BE2C (cell line): ENCODE data around the gene CREB1.

ENCODE experiments used
- DNase-seq: peaks from one replicate; pipeline ENCODE4 v3.0.0-alpha.2; 2020
- H3K27me3 ChIP-seq: fragments of 250-450 bp; sonication (Bioruptor Pico); 2 replicates; pipeline ENCODE4 v1.5.1; 2020; ENCODE audit warnings: mild to moderate bottlenecking
- H3K36me3 ChIP-seq: fragments of 250-450 bp; sonication (Bioruptor Pico); 2 replicates; pipeline ENCODE4 v1.5.1; 2020; ENCODE audit warnings: mild to moderate bottlenecking
- H3K4me1 ChIP-seq: fragments of 250-450 bp; sonication (Bioruptor Pico); 2 replicates; pipeline ENCODE4 v1.5.1; 2020
- H3K4me3 ChIP-seq: 2 replicates; pipeline ENCODE4 v1.5.1; 2011; ENCODE audit warnings: low read depth, low read length
- H3K9me3 ChIP-seq: fragments of 250-450 bp; sonication (Bioruptor Pico); 2 replicates; pipeline ENCODE4 v1.5.1; 2020
- TF ChIP-seq, protein P1 (sequence below): IDR thresholded peaks from 2 replicates; pipeline ENCODE4 v1.5.1; 2012; ENCODE audit warnings: mild to moderate bottlenecking, low read depth, low read length

CREB1 gene

DNA sequence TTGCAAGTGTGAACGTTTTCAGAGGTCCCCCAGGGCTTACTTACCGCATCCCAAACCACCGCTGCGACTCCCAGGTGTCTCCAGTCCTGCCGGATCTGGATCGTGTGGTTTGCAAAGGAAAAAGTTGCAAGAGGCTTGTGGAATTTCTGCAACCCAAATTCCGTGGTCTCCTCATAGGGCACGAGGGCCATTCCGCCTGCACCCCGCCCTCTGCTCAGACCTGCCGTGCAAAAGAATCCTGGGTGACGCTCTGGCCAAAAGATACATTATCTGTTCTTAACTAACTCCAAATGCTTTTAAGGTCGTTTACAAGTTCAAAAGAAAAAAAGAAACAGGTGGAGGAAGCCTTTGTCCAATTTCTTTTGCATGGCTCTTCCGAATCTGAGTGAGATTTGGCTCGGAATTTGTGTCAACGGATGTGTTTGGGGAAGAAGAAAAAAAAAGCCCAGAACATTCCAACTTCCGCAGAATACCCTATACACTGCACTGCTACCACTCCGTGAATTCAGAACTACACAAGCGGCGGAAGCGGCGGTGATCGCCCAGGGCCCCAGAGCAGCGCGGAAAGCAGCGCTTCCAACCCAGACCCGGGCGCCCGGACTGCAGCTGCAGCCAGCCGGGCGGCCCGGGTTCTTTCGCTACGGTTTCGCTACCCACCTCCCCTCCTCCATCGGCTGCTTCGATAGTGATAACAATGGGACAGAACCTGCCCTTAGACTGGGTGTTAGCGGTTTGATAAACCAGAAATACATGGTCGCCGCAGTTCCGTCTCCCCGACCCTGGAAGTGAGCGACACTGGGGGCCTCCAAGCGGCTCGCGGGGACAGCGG, 94.6 kb downstream of the CREB1 start:
- Histone ChIP-seq H3K36me3 (peaks cover 30% of the 10 kb centered on the region), H3K9me3 (no peaks in the 10 kb centered on the region), H3K27me3 (no peaks in the 10 kb centered on the region), H3K4me1 (no peaks in the 10 kb centered on the region), H3K4me3 (peak overlapping the region; percentile 75)
- TF ChIP-seq, protein P1, sequence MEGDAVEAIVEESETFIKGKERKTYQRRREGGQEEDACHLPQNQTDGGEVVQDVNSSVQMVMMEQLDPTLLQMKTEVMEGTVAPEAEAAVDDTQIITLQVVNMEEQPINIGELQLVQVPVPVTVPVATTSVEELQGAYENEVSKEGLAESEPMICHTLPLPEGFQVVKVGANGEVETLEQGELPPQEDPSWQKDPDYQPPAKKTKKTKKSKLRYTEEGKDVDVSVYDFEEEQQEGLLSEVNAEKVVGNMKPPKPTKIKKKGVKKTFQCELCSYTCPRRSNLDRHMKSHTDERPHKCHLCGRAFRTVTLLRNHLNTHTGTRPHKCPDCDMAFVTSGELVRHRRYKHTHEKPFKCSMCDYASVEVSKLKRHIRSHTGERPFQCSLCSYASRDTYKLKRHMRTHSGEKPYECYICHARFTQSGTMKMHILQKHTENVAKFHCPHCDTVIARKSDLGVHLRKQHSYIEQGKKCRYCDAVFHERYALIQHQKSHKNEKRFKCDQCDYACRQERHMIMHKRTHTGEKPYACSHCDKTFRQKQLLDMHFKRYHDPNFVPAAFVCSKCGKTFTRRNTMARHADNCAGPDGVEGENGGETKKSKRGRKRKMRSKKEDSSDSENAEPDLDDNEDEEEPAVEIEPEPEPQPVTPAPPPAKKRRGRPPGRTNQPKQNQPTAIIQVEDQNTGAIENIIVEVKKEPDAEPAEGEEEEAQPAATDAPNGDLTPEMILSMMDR = no peak
- DNase-seq = peak; percentile 73

DNA sequence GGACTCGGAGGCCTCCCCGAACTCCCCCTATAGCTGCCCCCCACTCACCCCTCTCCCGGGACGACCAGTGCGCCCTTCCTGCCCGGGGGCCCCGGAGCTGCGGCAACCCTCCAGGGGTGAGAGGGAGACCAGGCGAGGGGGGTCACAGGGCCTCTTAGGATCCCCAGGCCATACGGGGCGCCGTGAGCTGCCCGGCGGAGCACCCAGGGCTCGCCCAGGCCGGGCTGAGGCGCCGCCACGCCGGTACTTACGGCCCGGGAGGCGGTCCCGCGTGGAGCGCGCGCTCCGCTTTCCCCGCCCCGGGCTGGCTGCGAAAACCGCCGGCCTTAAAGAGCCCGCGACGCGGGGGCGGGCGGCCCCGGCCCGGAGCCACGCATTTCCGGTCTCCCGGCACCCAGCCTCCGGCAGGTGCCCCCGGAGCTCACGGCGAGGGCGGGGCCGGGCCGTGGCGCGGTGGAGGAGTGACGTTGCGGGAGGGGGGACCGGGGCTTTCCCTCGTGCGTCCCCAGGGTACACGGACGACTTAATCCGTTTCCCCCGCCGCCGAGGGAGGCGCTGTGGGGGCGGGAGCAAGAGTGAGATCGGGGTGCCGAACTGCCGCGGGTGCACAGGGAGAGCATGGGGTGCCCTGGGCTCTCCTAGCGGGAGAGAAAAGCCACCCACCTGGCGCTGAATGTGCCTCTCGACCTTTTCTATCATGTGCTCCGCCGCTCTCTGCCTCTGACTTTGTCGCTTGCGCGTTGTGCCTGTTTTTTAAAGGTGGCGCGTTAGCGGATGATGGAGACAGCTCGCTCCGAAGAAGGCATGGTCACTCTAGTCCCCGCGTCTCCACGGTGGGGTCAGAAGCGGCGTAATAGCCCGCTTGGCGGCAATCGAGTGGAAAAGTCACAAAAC, 95.5 kb downstream of the CREB1 start, which contains the start of gene METTL21A:
Gene METTL21A, minus strand, starts transcription at position 381 of the 894 bp plus-strand sequence. CDS start 1,019 bp downstream, outside the sequence.
- Histone ChIP-seq H3K4me3 (peak within 1 kb of the TSS; percentile 75), H3K4me1 (no peaks in the 10 kb centered on the region), H3K27me3 (no peaks in the 10 kb centered on the region), H3K9me3 (no peaks in the 10 kb centered on the region), H3K36me3 (peaks cover 23% of the 10 kb centered on the region)
- TF ChIP-seq, protein P1 = peak; percentile 49
- DNase-seq = peak; percentile 90

DNA sequence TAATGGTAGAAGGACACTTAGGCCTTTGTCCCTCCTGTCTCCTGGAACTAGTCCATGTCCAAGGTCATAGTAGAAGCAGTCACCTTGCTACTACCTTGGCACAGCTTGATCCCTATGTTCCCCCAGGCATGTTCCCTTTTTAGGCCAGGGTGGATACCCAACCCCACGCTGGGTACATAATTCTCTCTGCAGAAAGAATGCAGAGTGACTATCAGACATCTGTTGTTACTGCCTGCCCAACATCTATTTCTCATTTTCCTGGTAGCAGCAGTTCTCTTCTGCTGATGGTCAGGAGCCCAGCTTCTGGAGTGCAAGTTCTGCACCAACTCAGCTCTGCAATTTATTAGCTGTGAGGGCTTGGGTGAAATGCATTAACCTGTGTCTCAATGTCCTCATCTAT, 99.8 kb downstream of the CREB1 start:
- H3K27me3 ChIP-seq = no peaks in the 10 kb centered on the region
- no peak overlapping the region for H3K4me3 ChIP-seq
- TF ChIP-seq, protein P1 = no peak

DNA sequence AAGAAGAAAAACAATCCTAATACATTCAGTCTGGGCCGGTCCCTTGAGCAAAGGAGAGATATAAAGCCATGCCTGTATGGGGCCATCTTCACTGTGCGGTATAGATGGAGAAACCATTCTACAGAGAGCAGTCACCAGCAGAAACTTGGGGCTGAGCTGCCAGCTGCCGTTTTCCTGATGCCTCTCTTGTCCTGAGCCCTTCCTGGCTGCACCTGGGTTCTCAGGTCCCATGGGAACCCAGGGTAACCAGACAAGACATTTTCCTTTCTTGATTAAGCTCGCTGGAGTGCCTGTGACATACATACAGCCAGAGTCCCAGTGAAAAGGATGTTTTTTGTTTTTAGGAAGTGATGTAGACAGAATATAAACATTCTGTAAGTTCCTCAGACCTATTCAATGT, 100.7 kb downstream of the CREB1 start:
- TF ChIP-seq, protein P1 = no peak
- H3K36me3 ChIP-seq = no peaks in the 10 kb centered on the region
- no peaks in the 10 kb centered on the region for H3K9me3 ChIP-seq
- H3K4me1 ChIP-seq = no peaks in the 10 kb centered on the region
- H3K4me3 ChIP-seq = no peak overlapping the region
- no peaks in the 10 kb centered on the region for H3K27me3 ChIP-seq
- DNase-seq = peak; percentile 22

More for the DNA sequence above, 99.8 kb downstream of the CREB1 start:
- no peak for DNase-seq
- Histone ChIP-seq H3K36me3 (no peaks in the 10 kb centered on the region), H3K9me3 (no peaks in the 10 kb centered on the region), H3K4me1 (no peaks in the 10 kb centered on the region)

DNA sequence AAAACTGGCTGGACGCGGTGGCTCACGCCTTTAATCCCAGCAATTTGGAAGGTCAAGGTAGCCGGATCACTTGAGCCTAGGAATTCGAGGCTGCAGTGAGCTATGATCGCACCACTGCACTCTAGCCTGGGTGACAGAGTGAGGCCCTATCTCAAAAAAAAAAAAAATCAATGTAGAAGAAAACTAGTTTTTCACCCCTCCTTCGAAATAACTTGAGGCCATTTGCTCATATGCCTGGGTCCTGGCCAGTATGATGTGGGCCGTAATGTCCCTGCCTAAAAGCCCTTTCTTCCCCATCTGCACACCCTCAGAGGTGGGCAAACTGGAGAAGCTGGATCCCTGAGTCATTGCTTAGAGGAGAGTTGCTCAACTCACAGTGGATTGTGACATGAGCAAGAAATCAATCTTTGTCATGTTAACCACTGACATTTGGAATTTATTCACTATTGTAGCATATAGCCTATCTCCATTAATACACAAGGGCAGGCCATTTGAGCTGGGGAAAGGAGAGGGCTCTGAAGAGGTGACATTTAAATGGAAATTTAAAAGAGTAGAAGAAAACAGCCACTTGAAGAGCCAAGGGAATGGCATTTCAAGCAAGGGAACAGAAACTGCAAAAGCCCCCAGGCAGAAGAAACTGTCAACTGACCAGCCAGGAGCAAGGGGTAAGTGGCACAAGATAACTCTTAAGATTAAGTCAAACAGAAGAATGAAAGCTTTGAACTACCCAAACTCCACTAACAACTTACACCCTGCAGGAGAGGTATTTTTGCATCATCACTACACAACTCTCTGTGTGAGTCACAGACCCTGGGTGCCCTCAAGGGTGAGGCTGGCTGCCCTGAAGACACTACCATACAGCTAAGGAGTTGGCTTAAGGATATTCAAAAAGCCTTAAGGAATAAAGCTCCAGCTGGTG, 103.1 kb downstream of the CREB1 start:
- Histone ChIP-seq H3K9me3 (no peaks in the 10 kb centered on the region), H3K4me3 (no peak overlapping the region), H3K27me3 (no peaks in the 10 kb centered on the region), H3K4me1 (no peaks in the 10 kb centered on the region), H3K36me3 (no peaks in the 10 kb centered on the region)
- TF ChIP-seq, protein P1 = no peak
- DNase-seq = no peak
